GM12878 (cell line): Measurements from ENCODE around the gene MARCHF6. TPM values are rescaled to one million over a fixed set of nuclear protein-coding genes. Genes with fewer than 3 reads are reported as not detected.

Experiments used
- ATAC-seq: fragments of 200-7000 bp; cut with Tn5 transposase; 3 replicates; pipeline ENCODE4 v1.9.1; 2020; ENCODE audit warnings: mild to moderate bottlenecking, moderate library complexity
- BruUV-seq: library from RNA; stranded (reverse); fragments of 400-500 nt; replicated peaks from 2 replicates; lab custom pipeline; 2021; lab: Mats Ljungman, UMichigan
- CTCF ChIA-PET: fragments of 300-600 bp; sonication (Branson Sonifier 250); formaldehyde crosslinking; extraction: SDS; loops from one replicate; lab custom pipeline; 2021; ENCODE audit warnings: inconsistent platforms; lab: Yijun Ruan, JAX
- POLR2A ChIA-PET: fragments of 350-600 bp; formaldehyde crosslinking; extraction: SDS; loops from one replicate; lab custom pipeline; 2021; ENCODE audit warnings: inconsistent platforms; lab: Charles Lee
- RAD21 ChIA-PET: fragments of 300-600 bp; sonication (Branson Sonifier 250); formaldehyde crosslinking; loops from one replicate; lab custom pipeline; 2023; ENCODE audit warnings: antibody characterized with exemption; ENCODE audit not compliant: unreplicated experiment; lab: Charles Lee
- SMC1A ChIA-PET: fragments of 300-600 bp; sonication (Branson Sonifier 250); formaldehyde crosslinking; loops from one replicate; lab custom pipeline; 2023; ENCODE audit not compliant: unreplicated experiment, uncharacterized antibody; lab: Charles Lee
- DNase-seq: peaks from one replicate; pipeline ENCODE4 v3.0.0-alpha.2; 2011; ENCODE audit warnings: low read depth, low spot score
- FAIRE-seq: peaks from 3 replicates; lab custom pipeline; 2011; peaks lifted over from hg19 to GRCh38; lab: Jason Lieb, UNC
- H2AFZ ChIP-seq: 2 replicates; pipeline ENCODE4 v1.6.0; 2011; ENCODE audit warnings: low read depth, low read length, control low read depth; ENCODE audit not compliant: control insufficient read depth
- H3K27ac ChIP-seq: 2 replicates; pipeline ENCODE4 v1.5.1; 2011; ENCODE audit warnings: control low read depth; ENCODE audit not compliant: control insufficient read depth, insufficient read depth
- H3K27me3 ChIP-seq, 2 experiments: replicated peaks in 1 of 2; 2 replicates each; pipeline versions ENCODE4 v1.6.0 to v1.6.1; 2011; ENCODE audit warnings: low read length in 1 of 2; ENCODE audit not compliant: control insufficient read depth in 2 of 2, insufficient read depth in 2 of 2
- H3K36me3 ChIP-seq, 2 experiments: 2 replicates each; pipeline ENCODE4 v1.5.1; 2011; ENCODE audit warnings: low read length in 1 of 2; ENCODE audit not compliant: control insufficient read depth in 2 of 2, insufficient read depth in 2 of 2
- H3K4me1 ChIP-seq: 2 replicates; pipeline ENCODE4 v1.6.1; 2011; ENCODE audit warnings: mild to moderate bottlenecking, low read length, moderate library complexity, mixed read lengths; ENCODE audit not compliant: control insufficient read depth, insufficient read depth
- H3K4me2 ChIP-seq: 2 replicates; pipeline ENCODE4 v1.6.0; 2011; ENCODE audit warnings: control low read depth; ENCODE audit not compliant: control insufficient read depth, insufficient read depth
- H3K4me3 ChIP-seq: fragments of 200-600 bp; sonication (generic); 2 replicates; pipeline ENCODE4 v1.5.1; 2016
- H3K79me2 ChIP-seq: 2 replicates; pipeline ENCODE4 v1.6.0; 2011; ENCODE audit warnings: low read length; ENCODE audit not compliant: control insufficient read depth, insufficient read depth
- H3K9ac ChIP-seq: 2 replicates; pipeline ENCODE4 v1.8.0; 2011; ENCODE audit warnings: low read length, control low read depth, mixed read lengths; ENCODE audit not compliant: control insufficient read depth, insufficient read depth
- H3K9me3 ChIP-seq: replicated peaks from 3 replicates; pipeline ENCODE4 v1.5.1; 2011; ENCODE audit warnings: mild to moderate bottlenecking, low read length; ENCODE audit not compliant: control insufficient read depth, insufficient read depth
- H4K20me1 ChIP-seq: 2 replicates; pipeline ENCODE4 v1.6.0; 2011; ENCODE audit not compliant: control insufficient read depth, insufficient read depth
- BACH1 ChIP-seq: fragments of 450-650 bp; IDR thresholded peaks from 2 replicates; pipeline ENCODE4 v1.6.1; 2017; ENCODE audit warnings: mild to moderate bottlenecking, borderline replicate concordance
- CTCF ChIP-seq, 3 experiments: IDR thresholded peaks in 2 of 3; conservative IDR thresholded peaks in 1 of 3; 2 replicates each; pipeline ENCODE4 v1.5.1; 2011; ENCODE audit warnings: low read depth in 3 of 3, low read length in 3 of 3, mild to moderate bottlenecking in 3 of 3, control low read depth in 2 of 3, moderate library complexity in 2 of 3, inconsistent platforms in 1 of 3, mixed read lengths in 1 of 3; ENCODE audit not compliant: control insufficient read depth in 2 of 3, insufficient read depth in 1 of 3; ENCODE audit errors: extremely low read depth in 1 of 3
- HDAC2 ChIP-seq: fragments of 200-600 bp; sonication (generic); IDR thresholded peaks from 2 replicates; pipeline ENCODE4 v1.6.1; 2017
- MTA3 ChIP-seq: IDR thresholded peaks from 2 replicates; pipeline ENCODE4 v1.6.1; 2012; ENCODE audit warnings: low read length, inconsistent platforms, borderline replicate concordance
- NR2C2 ChIP-seq: IDR thresholded peaks from 2 replicates; pipeline ENCODE4 v1.6.1; 2011; ENCODE audit warnings: borderline replicate concordance, low read depth; ENCODE audit not compliant: control insufficient read depth, insufficient read length
- POLR2AphosphoS5 ChIP-seq: IDR thresholded peaks from 2 replicates; pipeline ENCODE4 v1.6.1; 2011; ENCODE audit warnings: mild to moderate bottlenecking, low read length, inconsistent platforms
- STAT3 ChIP-seq: IDR thresholded peaks from 2 replicates; pipeline ENCODE4 v1.6.1; 2011; ENCODE audit warnings: low read depth, low read length, improper control_type of control experiment
- SUPT20H ChIP-seq: IDR thresholded peaks from 2 replicates; pipeline ENCODE4 v1.6.1; 2011; ENCODE audit warnings: low read depth, mild to moderate bottlenecking, low read length, moderate library complexity, borderline replicate concordance; ENCODE audit not compliant: control insufficient read depth
- YBX1 ChIP-seq: fragments of 450-650 bp; IDR thresholded peaks from 2 replicates; pipeline ENCODE4 v1.6.1; 2016; ENCODE audit warnings: antibody characterized with exemption
- ZNF592 ChIP-seq: fragments of 450-650 bp; IDR thresholded peaks from 2 replicates; pipeline ENCODE4 v1.6.1; 2017; ENCODE audit warnings: mild to moderate bottlenecking, moderate library complexity
- WGBS: methylation state at CpG from one replicate; pipeline ENCODE4 v1.1.6; 2016; ENCODE audit warnings: low lambda C conversion rate; ENCODE audit not compliant: insufficient replicate concordance, insufficient coverage; ENCODE audit errors: missing lambda C conversion rate; 5-methylcytosine and 5-hydroxymethylcytosine counted together
- in situ Hi-C: fragments of 300-500 bp; cut with MboI; formaldehyde crosslinking; loops from 9 replicates; pipeline ENCODE4 v1.14.3; 2018; ENCODE audit warnings: mixed read lengths
- intact Hi-C: fragments of 100-400 bp; cut with micrococcal nuclease; formaldehyde crosslinking; loops from one replicate; pipeline ENCODE4 v1.14.2; 2022; ENCODE audit not compliant: unreplicated experiment
- polyA plus RNA-seq, 11 experiments: library from polyadenylated mRNA; depleted of rRNA in 4 of 11; unstranded in 6 of 11; stranded (reverse) in 5 of 11; fragments of >200 nt; fragmentation: Nextera tagmentation in 4 of 11; fragmentation: Illumina TruSeq in 1 of 11; extraction: Ambion mirVana in 4 of 11; extraction: Trizol in 1 of 11; gene quantifications; 1 replicate in 1 of 11; 2 replicates in 10 of 11; pipeline versions ENCODE4 v1.2.1 to v1.2.3, GENCODE V29; 2011 to 2016; ENCODE audit warnings: inconsistent platforms in 2 of 11, missing spikeins in 2 of 11, low read depth in 1 of 11
- total RNA-seq, 4 experiments: library from RNA; depleted of rRNA in 3 of 4; stranded (reverse); fragments of >200 nt in 3 of 4; fragmentation: Illumina TruSeq in 1 of 4; extraction: Trizol in 1 of 4; gene quantifications; 2 replicates each; pipeline versions ENCODE4 v1.2.1 to v1.2.3, GENCODE V29; 2013 to 2021

MARCHF6 gene
- total and polyA plus RNA-seq, 10 of the 15 experiments (the other 5 are each of a cell fraction or from before 2014, with no cell fraction given) = 39.1 to 172 (median 61.0) TPM

GRCh38 chr5:10393491-10393890, 40.0 kb downstream of the MARCHF6 start:
- H4K20me1 ChIP-seq = no peaks in the 10 kb centered on the region; the same call in 1 of the 2 replicates
- no peak overlapping the region for H2AFZ ChIP-seq
- no peak overlapping the region for H3K9ac ChIP-seq
- no peaks in the 10 kb centered on the region for H3K4me1 ChIP-seq
- intact Hi-C loops (no loop called here), in situ Hi-C loops (no loop called here)
- BruUV-seq = no TSS peak
- TF ChIP-seq BACH1 = no peak
- ChIA-PET CTCF (interaction anchor here (0.7 to 2.3 kb wide), 4 partner anchors 10 to 49 kb away, joined by 3 to 6 read pairs (median 4); no protein-coding TSS in a partner anchor), POLR2A (interaction anchor here (0.6 kb wide), 1 partner anchor 29 kb away, joined by 3 read pairs; no protein-coding TSS in a partner anchor), RAD21 (interaction anchor here (0.9 kb wide), 1 partner anchor 30 kb away, joined by 4 read pairs; no protein-coding TSS in a partner anchor), SMC1A (interaction anchor here (1.3 kb wide), 2 partner anchors 25 to 26 kb away, joined by 3 read pairs; no protein-coding TSS in a partner anchor)
- whole genome bisulfite sequencing = 90% methylated on average over 2 of the region's 2 CpGs
- peaks cover 10 to 34% of the 10 kb centered on the region in 2 experiments for H3K36me3 ChIP-seq
- FAIRE-seq = no peak
- no peak overlapping the region for H3K27ac ChIP-seq
- ATAC-seq = no peak
- H3K4me2 ChIP-seq = no peak overlapping the region
- H3K27me3 ChIP-seq = no peaks in the 10 kb centered on the region
- no peak overlapping the region for H3K4me3 ChIP-seq
- DNase-seq = no peak
- no peaks in the 10 kb centered on the region for H3K79me2 ChIP-seq
- H3K9me3 ChIP-seq = no peaks in the 10 kb centered on the region

GRCh38 chr5:10396552-10396951, 43.1 kb downstream of the MARCHF6 start:
- Histone ChIP-seq H2AFZ (no peak overlapping the region), H3K4me2 (no peak overlapping the region), H3K9me3 (no peaks in the 10 kb centered on the region), H3K9ac (no peak overlapping the region), H3K4me3 (no peak overlapping the region), H3K36me3 (peaks cover 4 to 25% of the 10 kb centered on the region in 2 experiments), H4K20me1 (no peaks in the 10 kb centered on the region; the same call in 1 of the 2 replicates), H3K79me2 (no peaks in the 10 kb centered on the region), H3K27ac (no peak overlapping the region), H3K4me1 (peaks cover 10% of the 10 kb centered on the region; the same call in 1 of the 2 replicates), H3K27me3 (no peaks in the 10 kb centered on the region)
- intact Hi-C loops = no loop called here
- ChIA-PET CTCF (interaction anchor here (0.9 to 1.5 kb wide), 3 partner anchors 19 to 38 kb away, joined by 4 read pairs; no protein-coding TSS in a partner anchor), SMC1A (interaction anchor here (0.6 to 1.7 kb wide), 7 partner anchors 9 to 54 kb away, joined by 3 to 6 read pairs (median 3); no protein-coding TSS in a partner anchor), RAD21 (interaction anchor here (1.0 kb wide), 1 partner anchor 113 kb away, joined by 3 read pairs; no protein-coding TSS in a partner anchor), POLR2A (no interaction called here)
- in situ Hi-C loops = no loop called here
- 97% methylated on average over 5 of the region's 5 CpGs for WGBS
- no peak for ATAC-seq
- no peak for FAIRE-seq
- TF ChIP-seq POLR2AphosphoS5 (peak; percentile 56; the same call in 1 of the 2 replicates), ZNF592 (no peak), HDAC2 (no peak), MTA3 (no peak), SUPT20H (no peak), NR2C2 (no peak), STAT3 (no peak), YBX1 (no peak), CTCF (IDR thresholded peaks at IDR 0.05 in 2 of 3, conservative IDR thresholded peaks at IDR 0.05 in 1 of 3; ENCODE audit: control insufficient read depth in 2 of 3, extremely low read depth in 1 of 3, insufficient read depth in 1 of 3, low read depth in 3 of 3, low read length in 3 of 3) (no peak)
- BruUV-seq = no TSS peak
- DNase-seq = no peak
